Esophagus muscularis mucosa (tissue), 4 donors: ENCODE data around the gene PPTC7. TPM values are rescaled to one million over a fixed set of nuclear protein-coding genes. Genes with fewer than 3 reads are reported as not detected.

Experiments used
- DNase-seq: peaks from one replicate; pipeline ENCODE4 v3.0.0-alpha.2; 2017; ENCODE audit errors: extremely low spot score
- H3K27ac ChIP-seq, 4 donors: fragments of 200-600 bp; sonication (generic); replicated peaks in 1 of 4; 1 replicate in 3 of 4; 2 replicates in 1 of 4; pipeline ENCODE4 v1.5.1; 2016 to 2019; ENCODE audit warnings: mild to moderate bottlenecking in 1 of 4
- H3K27me3 ChIP-seq, 4 donors: fragments of 200-600 bp; sonication (generic); one replicate each; pipeline versions ENCODE4 v1.5.1 to v1.6.0; 2016 to 2019
- H3K36me3 ChIP-seq, 4 donors: fragments of 200-600 bp; sonication (generic); one replicate each; pipeline ENCODE4 v1.5.1; 2016 to 2019
- H3K4me1 ChIP-seq, 4 donors: fragments of 200-600 bp; sonication (generic); one replicate each; pipeline ENCODE4 v1.5.1; 2016 to 2019
- H3K4me3 ChIP-seq, 4 donors: fragments of 200-600 bp; sonication (generic); 1 replicate in 2 of 4; 2 replicates in 2 of 4; pipeline ENCODE4 v1.5.1; 2016 to 2019; ENCODE audit warnings: mild to moderate bottlenecking in 4 of 4, moderate library complexity in 1 of 4
- H3K9me3 ChIP-seq, 4 donors: fragments of 200-600 bp; sonication (generic); 1 replicate in 3 of 4; 2 replicates in 1 of 4; pipeline ENCODE4 v1.5.1; 2016 to 2019
- EP300 ChIP-seq: sonication (generic); formaldehyde crosslinking; IDR thresholded peaks from one replicate; pipeline ENCODE4 v1.6.1; 2017; ENCODE audit warnings: antibody characterized with exemption
- POLR2A ChIP-seq: fragments of 450-650 bp; IDR thresholded peaks from one replicate; pipeline ENCODE4 v1.6.1; 2017; ENCODE audit warnings: antibody characterized with exemption, moderate library complexity, mild to moderate bottlenecking, low read depth
- POLR2AphosphoS5 ChIP-seq, 2 donors: sonication (generic); formaldehyde crosslinking; IDR thresholded peaks; one replicate each; pipeline ENCODE4 v1.6.1; 2017; ENCODE audit warnings: antibody characterized with exemption in 2 of 2
- WGBS: methylation state at CpG from one replicate; pipeline ENCODE4 v1.1.5; 2018; 5-methylcytosine and 5-hydroxymethylcytosine counted together
- intact Hi-C: fragments of 100-400 bp; cut with DNase I; formaldehyde crosslinking; loops from one replicate; pipeline ENCODE4 v1.15.1; 2023
- total RNA-seq, 4 donors: library from RNA; depleted of rRNA; stranded (reverse); fragments of >200 nt; gene quantifications; one replicate each; pipeline versions ENCODE4 v1.1.0 to v1.2.1, GENCODE V29; 2016
- TF ChIP-seq, protein P1 (sequence below), 3 experiments: fragments of 200-600 bp in 2 of 3; fragments of 450-650 bp in 1 of 3; sonication (generic) in 2 of 3; IDR thresholded peaks; one replicate each; pipeline ENCODE4 v1.5.1; 2017 to 2019; ENCODE audit warnings: antibody characterized with exemption in 3 of 3, mild to moderate bottlenecking in 2 of 3, moderate library complexity in 1 of 3

The PPTC7 gene
- total RNA-seq, 4 donors from 2014 or later = 36.6 to 55.6 (median 53.2) TPM

- Histone ChIP-seq H3K9me3 (no peaks in the 10 kb centered on the region), H3K36me3 (no peaks in the 10 kb centered on the region), H3K4me3 (peak overlapping the region in 3 of 4 donors; percentile 6 to 17 (median 13)), H3K27ac (peak overlapping the region; percentile 96 to 98 (median 96)), H3K4me1 (peaks cover 39 to 56% (median 51%) of the 10 kb centered on the region in 4 donors), H3K27me3 (no peaks in the 10 kb centered on the region)
- 18% methylated on average over 7 of the region's 7 CpGs for WGBS
- intact Hi-C loops = no loop called here
- TF ChIP-seq, protein P1, sequence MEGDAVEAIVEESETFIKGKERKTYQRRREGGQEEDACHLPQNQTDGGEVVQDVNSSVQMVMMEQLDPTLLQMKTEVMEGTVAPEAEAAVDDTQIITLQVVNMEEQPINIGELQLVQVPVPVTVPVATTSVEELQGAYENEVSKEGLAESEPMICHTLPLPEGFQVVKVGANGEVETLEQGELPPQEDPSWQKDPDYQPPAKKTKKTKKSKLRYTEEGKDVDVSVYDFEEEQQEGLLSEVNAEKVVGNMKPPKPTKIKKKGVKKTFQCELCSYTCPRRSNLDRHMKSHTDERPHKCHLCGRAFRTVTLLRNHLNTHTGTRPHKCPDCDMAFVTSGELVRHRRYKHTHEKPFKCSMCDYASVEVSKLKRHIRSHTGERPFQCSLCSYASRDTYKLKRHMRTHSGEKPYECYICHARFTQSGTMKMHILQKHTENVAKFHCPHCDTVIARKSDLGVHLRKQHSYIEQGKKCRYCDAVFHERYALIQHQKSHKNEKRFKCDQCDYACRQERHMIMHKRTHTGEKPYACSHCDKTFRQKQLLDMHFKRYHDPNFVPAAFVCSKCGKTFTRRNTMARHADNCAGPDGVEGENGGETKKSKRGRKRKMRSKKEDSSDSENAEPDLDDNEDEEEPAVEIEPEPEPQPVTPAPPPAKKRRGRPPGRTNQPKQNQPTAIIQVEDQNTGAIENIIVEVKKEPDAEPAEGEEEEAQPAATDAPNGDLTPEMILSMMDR (IDR thresholded peaks at IDR 0.05) = no peak
- peak; percentile 46 for TF ChIP-seq EP300
- TF ChIP-seq POLR2A = no peak
- TF ChIP-seq POLR2AphosphoS5 (IDR thresholded peaks at IDR 0.05) = peak in 1 of 2 donors; percentile 59
- DNase-seq = no peak
These were observed 2.2 kb upstream of the PPTC7 start for GRCh38 chr12:110585231-110585799.

DNA sequence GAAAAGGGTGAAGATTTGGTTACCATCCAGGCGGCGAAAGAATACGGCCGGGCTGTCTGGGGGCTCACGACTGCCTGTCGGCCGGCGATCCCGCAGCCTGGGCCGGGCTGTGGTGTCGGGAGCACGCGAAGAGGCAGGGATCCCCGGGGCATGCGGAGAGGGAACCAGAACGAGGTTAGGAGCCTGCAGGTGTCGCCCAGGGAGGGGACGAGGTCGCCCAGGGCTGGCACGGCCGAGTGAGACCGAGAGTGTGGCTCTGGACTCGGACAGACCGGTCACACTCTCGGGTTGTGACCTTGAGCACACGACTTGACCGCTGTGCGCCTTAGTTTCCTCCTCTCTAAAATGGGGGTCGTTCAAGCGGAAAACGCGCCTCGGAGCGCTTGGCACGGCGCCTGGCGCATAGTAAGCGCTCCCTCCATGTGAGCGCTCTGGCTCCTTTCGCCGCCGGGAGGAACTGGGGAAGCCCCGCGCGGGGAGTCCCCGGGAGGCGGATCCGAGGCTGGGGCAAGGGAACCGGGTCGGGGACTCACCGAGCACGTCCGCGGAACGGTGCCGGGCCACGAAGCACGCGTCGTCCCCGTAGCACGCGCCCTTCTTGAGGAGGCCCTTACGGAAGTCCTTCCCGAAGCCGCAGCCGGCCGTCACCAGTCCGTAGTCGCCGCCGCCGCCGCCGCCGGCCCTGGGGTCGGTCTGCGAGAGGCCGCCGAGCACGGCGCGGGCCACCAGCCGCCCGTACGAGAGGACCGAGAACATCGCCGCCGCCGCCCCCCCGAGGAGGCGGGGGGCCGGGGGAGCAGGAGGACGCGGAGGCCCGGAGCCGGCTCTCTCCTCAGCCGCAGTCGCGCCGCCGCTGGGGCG lies 612 bp downstream of the PPTC7 start:
- Histone ChIP-seq H3K9me3 (no peaks in the 10 kb centered on the region), H3K4me3 (peak overlapping the region; percentile 84 to 95 (median 86)), H3K27me3 (no peaks in the 10 kb centered on the region), H3K4me1 (peaks cover 67 to 83% (median 77%) of the 10 kb centered on the region in 4 donors), H3K27ac (peak overlapping the region; percentile 96 to 98 (median 96)), H3K36me3 (no peaks in the 10 kb centered on the region)
- DNase-seq = no peak
- intact Hi-C loops = loop anchor here (5.0 kb wide), 1 partner anchor 35 kb away; no protein-coding TSS in a partner anchor
- no peak for TF ChIP-seq POLR2A
- peak; percentile 20 to 38 for TF ChIP-seq POLR2AphosphoS5 (IDR thresholded peaks at IDR 0.05)
- TF ChIP-seq, protein P1 (IDR thresholded peaks at IDR 0.05) = no peak
- TF ChIP-seq EP300 = no peak
- under 1% methylated on average over 42 of the region's 104 CpGs for WGBS

- Histone ChIP-seq H3K9me3 (no peaks in the 10 kb centered on the region), H3K4me3 (peak overlapping the region; percentile 84 to 95 (median 86)), H3K27ac (peak overlapping the region; percentile 96 to 98 (median 96)), H3K4me1 (peaks cover 73 to 87% (median 83%) of the 10 kb centered on the region in 4 donors), H3K27me3 (no peaks in the 10 kb centered on the region), H3K36me3 (no peaks in the 10 kb centered on the region)
- WGBS = 5% methylated on average over 4 of the region's 8 CpGs
- DNase-seq = no peak
- intact Hi-C loops = loop anchor here (5.0 kb wide), 1 partner anchor 35 kb away; no protein-coding TSS in a partner anchor
- no peak for TF ChIP-seq EP300
These were observed 1.2 kb downstream of the PPTC7 start for GRCh38 chr12:110581931-110582275.

- H3K4me1 ChIP-seq = peaks cover 75 to 87% (median 85%) of the 10 kb centered on the region in 4 donors
- WGBS = 95% methylated on average over 18 of the region's 18 CpGs
These were observed 3.4 kb downstream of the PPTC7 start for GRCh38 chr12:110579535-110580253.

More at GRCh38 chr12:110579535-110580253, 3.4 kb downstream of the PPTC7 start:
- peak overlapping the region; percentile 96 to 98 (median 96) for H3K27ac ChIP-seq
- H3K4me3 ChIP-seq = no peak overlapping the region
- no peak for TF ChIP-seq EP300
- TF ChIP-seq, protein P1 (IDR thresholded peaks at IDR 0.05) = no peak
- no peak for TF ChIP-seq POLR2A
- no peak for TF ChIP-seq POLR2AphosphoS5 (IDR thresholded peaks at IDR 0.05)
- H3K27me3 ChIP-seq = no peaks in the 10 kb centered on the region
- no peaks in the 10 kb centered on the region for H3K36me3 ChIP-seq
- intact Hi-C loops = loop anchor here (5.0 kb wide), 1 partner anchor 32 kb away; no protein-coding TSS in a partner anchor
- no peaks in the 10 kb centered on the region for H3K9me3 ChIP-seq
- DNase-seq = no peak
